GM18526 (cell line): ENCODE measurements around the gene RNU7-1.
A peak's percentile ranks its signal among the peaks of the same experiment; 100 is the strongest.

Experiments
- POLR2A ChIP-seq: IDR thresholded peaks from 3 replicates; pipeline ENCODE4 v1.6.1; 2011; ENCODE audit not compliant: insufficient read length; ENCODE audit errors: extremely low read depth

RNU7-1 gene

GRCh38 chr12:6941782-6942181, 1.8 kb upstream of the RNU7-1 start:
- no peak for TF ChIP-seq POLR2A

GRCh38 chr12:6942331-6942665, 1.3 kb upstream of the RNU7-1 start:
- TF ChIP-seq POLR2A, result no peak

- TF ChIP-seq POLR2A, result no peak
Measured at GRCh38 chr12:6943389-6943721, 261 bp upstream of the RNU7-1 start.

- no peak for TF ChIP-seq POLR2A
Measured at GRCh38 chr12:6944381-6945186, 968 bp downstream of the RNU7-1 start.

GRCh38 chr12:6945613-6946012, 2.0 kb downstream of the RNU7-1 start:
- no peak for TF ChIP-seq POLR2A

GRCh38 chr12:6946033-6946919, 2.7 kb downstream of the RNU7-1 start:
- peak; percentile 52 for TF ChIP-seq POLR2A

GRCh38 chr12:6946920-6947374, 3.3 kb downstream of the RNU7-1 start:
- no peak for TF ChIP-seq POLR2A

GRCh38 chr12:6947615-6948014, 4.0 kb downstream of the RNU7-1 start:
- TF ChIP-seq POLR2A, result no peak

- no peak for TF ChIP-seq POLR2A
Measured at GRCh38 chr12:6948873-6949594, 5.4 kb downstream of the RNU7-1 start.

GRCh38 chr12:6950401-6950801, 6.8 kb downstream of the RNU7-1 start:
- TF ChIP-seq POLR2A, result no peak

GRCh38 chr12:6950811-6951540, 7.4 kb downstream of the RNU7-1 start, which contains the start of gene PTPN6:
TSS of gene PTPN6 (plus strand) at chr12:6951356. CDS start at chr12:6951513, 157 bp downstream.
- TF ChIP-seq POLR2A, result peak; percentile 94

GRCh38 chr12:6951551-6952120, 8.0 kb downstream of the RNU7-1 start:
- TF ChIP-seq POLR2A, result no peak

- peak; percentile 46 for TF ChIP-seq POLR2A
Measured at GRCh38 chr12:6952121-6952862, 8.7 kb downstream of the RNU7-1 start.
